Measurements from ENCODE around the gene SERPINA5. TPM values are rescaled to one million over a fixed set of nuclear protein-coding genes. Genes with fewer than 3 reads are reported as not detected.

SERPINA5 gene
- total and polyA plus RNA-seq, 2 of the 8 experiments (the other 6 are each of a cell fraction or from before 2014, with no cell fraction given) = 1.8 to 1.9 TPM

GRCh38 chr14:94535506-94535905 is 45.7 kb upstream of the SERPINA5 start:
- H3K4me1 ChIP-seq (replicated peaks in 1 of 4; ENCODE audit: control insufficient read depth in 3 of 4, insufficient read depth in 4 of 4, low read length in 3 of 4) = peaks cover 0 to 2% (median 0%) of the 10 kb centered on the region in 4 experiments; a peak in 2 of 7 replicates
- peaks cover 0 to 3% (median 0%) of the 10 kb centered on the region in 4 experiments; a peak in 1 of 7 replicates for H3K27me3 ChIP-seq (replicated peaks in 1 of 4; ENCODE audit: control insufficient read depth in 3 of 4, extremely low read depth in 1 of 4, insufficient read depth in 3 of 4, low read length in 3 of 4)
- no peak overlapping the region for H2BK15ac ChIP-seq (ENCODE audit: low read length)
- H2BK5ac ChIP-seq (ENCODE audit: low read depth, low read length) = no peak overlapping the region
- no peak overlapping the region for H3K27ac ChIP-seq (ENCODE audit: low read depth, low read length)
- WGBS, 2 experiments (ENCODE audit: extremely low coverage in 1 of 2, insufficient coverage in 1 of 2, insufficient read length in 1 of 2, insufficient replicate concordance in 2 of 2, low coverage in 1 of 2, low lambda C conversion rate in 2 of 2, missing lambda C conversion rate in 1 of 2) = 91% methylated on average over 3 of the region's 3 CpGs; no CpG with 5 or more reads in 1 of the 2 experiments
- H3K14ac ChIP-seq (ENCODE audit: insufficient read length) = no peak overlapping the region
- H2AK5ac ChIP-seq (ENCODE audit: low read depth, low read length) = no peak overlapping the region
- no peak overlapping the region for H3K23ac ChIP-seq (ENCODE audit: insufficient read length)
- H2BK120ac ChIP-seq (replicated peaks; ENCODE audit: low read depth, low read length) = no peak overlapping the region
- POLR2A ChIA-PET (ENCODE audit: partially characterized antibody) = no interaction called here
- no peak overlapping the region for H4K5ac ChIP-seq (ENCODE audit: insufficient read length, low read depth, low read length)
- no peaks in the 10 kb centered on the region for H3K79me2 ChIP-seq (ENCODE audit: control insufficient read depth in 1 of 2, insufficient read depth in 2 of 2, low read length in 2 of 2)
- no peak overlapping the region for H3K9ac ChIP-seq (replicated peaks in 1 of 4; ENCODE audit: extremely low read depth in 1 of 4, low read depth in 3 of 4, low read length in 3 of 4)
- no peaks in the 10 kb centered on the region for H3K36me3 ChIP-seq (ENCODE audit: control insufficient read depth in 2 of 4, insufficient read depth in 4 of 4, low read length in 3 of 4)
- H2AFZ ChIP-seq (ENCODE audit: low read length) = no peak overlapping the region
- H3K4ac ChIP-seq (replicated peaks; ENCODE audit: insufficient read length, low read depth, low read length) = no peak overlapping the region
- no peak overlapping the region for H3K56ac ChIP-seq (replicated peaks; ENCODE audit: insufficient read length, low read depth, low read length)
- CTCF ChIA-PET (ENCODE audit: partially characterized antibody) = interaction anchor here (0.8 to 2.3 kb wide), 8 partner anchors 9 to 179 kb away, joined by 3 to 8 read pairs (median 4); no protein-coding TSS in a partner anchor
- DNase-seq (ENCODE audit: low read depth in 1 of 2, low spot score in 2 of 2) (no peak), FAIRE-seq (no peak)
- H4K91ac ChIP-seq (replicated peaks; ENCODE audit: insufficient read length, low read length) = no peak overlapping the region
- no peak overlapping the region for H3K18ac ChIP-seq (ENCODE audit: extremely low read depth, low read length)
- H3K4me2 ChIP-seq (ENCODE audit: insufficient read depth in 1 of 2, low read depth in 2 of 2, low read length in 2 of 2) = no peak overlapping the region
- no peak overlapping the region; the same call in 1 of the 2 replicates for H4K8ac ChIP-seq (ENCODE audit: extremely low read depth, insufficient read depth, low read length)
- H4K20me1 ChIP-seq (replicated peaks in 1 of 2; ENCODE audit: control insufficient read depth in 1 of 2, insufficient read depth in 2 of 2, low read length in 2 of 2) = no peaks in the 10 kb centered on the region
- H3K79me1 ChIP-seq (ENCODE audit: low read depth, low read length) = no peaks in the 10 kb centered on the region
- H2BK20ac ChIP-seq (ENCODE audit: low read length) = no peak overlapping the region
- no peak overlapping the region for H2BK12ac ChIP-seq (ENCODE audit: low read depth, low read length)
- H3K9me3 ChIP-seq (ENCODE audit: insufficient read depth in 2 of 2, low read depth in 1 of 2, low read length in 1 of 2) = no peaks in the 10 kb centered on the region
- H3K4me3 ChIP-seq (ENCODE audit: extremely low read depth in 1 of 4, insufficient read depth in 2 of 4, low read depth in 3 of 4, low read length in 4 of 4) = no peak overlapping the region
- H3K23me2 ChIP-seq (ENCODE audit: low read depth, low read length) = no peaks in the 10 kb centered on the region
- TF ChIP-seq NANOG (IDR thresholded peaks at IDR 0.05; ENCODE audit: insufficient read depth, low read depth, low read length, poor library complexity, severe bottlenecking) = no peak
- no peak for TF ChIP-seq TEAD4 (IDR thresholded peaks at IDR 0.05; ENCODE audit: low read depth, low read length)
- no peak for TF ChIP-seq GTF2F1 (IDR thresholded peaks at IDR 0.05; ENCODE audit: borderline replicate concordance, low read depth, low read length)
- TF ChIP-seq JUN (IDR thresholded peaks at IDR 0.05; ENCODE audit: low read depth, low read length) = no peak
- no peak for TF ChIP-seq YY1 (IDR thresholded peaks at IDR 0.05; ENCODE audit: low read depth, low read length)
- TF ChIP-seq BCL11A (IDR thresholded peaks at IDR 0.05; ENCODE audit: low read depth in 2 of 2, low read length in 2 of 2) = no peak
- no peak for TF ChIP-seq FOSL1 (IDR thresholded peaks at IDR 0.05; ENCODE audit: insufficient read depth, low read depth, low read length)
- no peak for TF ChIP-seq SRF (IDR thresholded peaks at IDR 0.05; ENCODE audit: low read depth, low read length)
- no peak for TF ChIP-seq ATF3 (IDR thresholded peaks at IDR 0.05; ENCODE audit: insufficient read depth, low read depth, low read length)
- TF ChIP-seq RXRA (IDR thresholded peaks at IDR 0.05; ENCODE audit: insufficient read depth, low read depth, low read length) = no peak
- TF ChIP-seq RFX5 (IDR thresholded peaks at IDR 0.05; ENCODE audit: borderline replicate concordance, low read depth, low read length) = no peak
- TF ChIP-seq, protein P1, sequence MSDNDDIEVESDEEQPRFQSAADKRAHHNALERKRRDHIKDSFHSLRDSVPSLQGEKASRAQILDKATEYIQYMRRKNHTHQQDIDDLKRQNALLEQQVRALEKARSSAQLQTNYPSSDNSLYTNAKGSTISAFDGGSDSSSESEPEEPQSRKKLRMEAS (IDR thresholded peaks at IDR 0.05) = no peak
- TF ChIP-seq KDM4A (IDR thresholded peaks at IDR 0.05; ENCODE audit: low read depth, low read length, severe bottlenecking) = no peak
- TF ChIP-seq GABPA (IDR thresholded peaks at IDR 0.05; ENCODE audit: borderline replicate concordance, insufficient read depth, low read length) = no peak

Measured in H1 (cell line).